SK-N-SH (cell line): ENCODE data around the gene ARHGAP26. TPM values are rescaled to one million over a fixed set of nuclear protein-coding genes. Genes with fewer than 3 reads are reported as not detected.

Source experiments
- CTCF ChIA-PET: fragments of 300-600, 350-600 bp; formaldehyde crosslinking; extraction: SDS; loops from one replicate; lab custom pipeline; 2021; lab: Yijun Ruan, JAX
- POLR2A ChIA-PET: fragments of 350-600 bp; sonication (Branson Sonifier 250); formaldehyde crosslinking; extraction: SDS; loops from one replicate; lab custom pipeline; 2020; ENCODE audit warnings: antibody characterized with exemption, inconsistent platforms; lab: Yijun Ruan, JAX
- DNase-seq: peaks from one replicate; pipeline ENCODE4 v3.0.0; 2012
- H2AFZ ChIP-seq: fragments of 200-600 bp; sonication (generic); 2 replicates; pipeline ENCODE4 v1.8.1; 2016; ENCODE audit warnings: antibody characterized with exemption, mild to moderate bottlenecking, low read depth
- H3F3A ChIP-seq: fragments of 200-600 bp; sonication (generic); replicated peaks from 2 replicates; pipeline ENCODE3; 2016; ENCODE audit warnings: antibody characterized with exemption, mild to moderate bottlenecking; ENCODE audit not compliant: insufficient read depth
- H3K27ac ChIP-seq, 2 experiments: fragments of 200-500 bp in 1 of 2; fragments of 200-600 bp in 1 of 2; sonication (Bioruptor generic) in 1 of 2; sonication (generic), shearing (Covaris generic) in 1 of 2; 2 replicates each; pipeline versions ENCODE4 v1.5.1 to v1.6.1; 2014 to 2016; ENCODE audit warnings: low read depth in 2 of 2, inconsistent platforms in 1 of 2, low read length in 1 of 2, mild to moderate bottlenecking in 1 of 2, mixed read lengths in 1 of 2
- H3K27me3 ChIP-seq: fragments of 200-600 bp; sonication (generic), shearing (Covaris generic); 2 replicates; pipeline ENCODE4 v1.6.1; 2016; ENCODE audit warnings: mixed run types; ENCODE audit not compliant: insufficient read depth
- H3K36me3 ChIP-seq, 2 experiments: fragments of 200-500 bp in 1 of 2; fragments of 200-600 bp in 1 of 2; sonication (Bioruptor generic) in 1 of 2; sonication (generic) in 1 of 2; replicated peaks in 1 of 2; 2 replicates each; pipeline versions ENCODE3 to v1.5.1; 2014 to 2016; ENCODE audit warnings: low read length in 1 of 2, mild to moderate bottlenecking in 1 of 2; ENCODE audit not compliant: insufficient read depth in 2 of 2, control insufficient read depth in 1 of 2
- H3K4me1 ChIP-seq, 2 experiments: fragments of 200-500 bp in 1 of 2; fragments of 200-600 bp in 1 of 2; sonication (Bioruptor generic) in 1 of 2; sonication (generic), shearing (Covaris generic) in 1 of 2; 2 replicates each; pipeline versions ENCODE4 v1.5.1 to v1.6.1; 2014 to 2016; ENCODE audit warnings: low read depth in 1 of 2, low read length in 1 of 2, mixed run types in 1 of 2; ENCODE audit not compliant: insufficient read depth in 2 of 2, control insufficient read depth in 1 of 2
- H3K4me2 ChIP-seq: fragments of 200-600 bp; sonication (generic), shearing (Covaris generic); 2 replicates; pipeline ENCODE4 v1.6.1; 2017; ENCODE audit warnings: mixed run types
- H3K4me3 ChIP-seq, 2 experiments: fragments of 200-500 bp in 1 of 2; fragments of 200-600 bp in 1 of 2; sonication (Bioruptor generic) in 1 of 2; sonication (generic), shearing (Covaris generic) in 1 of 2; 2 replicates each; pipeline versions ENCODE4 v1.5.1 to v1.8.1; 2014 to 2016; ENCODE audit warnings: low read depth in 2 of 2, inconsistent platforms in 1 of 2, low read length in 1 of 2, mild to moderate bottlenecking in 1 of 2, mixed read lengths in 1 of 2, moderate library complexity in 1 of 2
- H3K79me2 ChIP-seq: fragments of 200-600 bp; sonication (generic); 2 replicates; pipeline ENCODE4 v1.8.1; 2017; ENCODE audit warnings: mild to moderate bottlenecking; ENCODE audit not compliant: insufficient read depth
- H3K9ac ChIP-seq: fragments of 200-600 bp; sonication (generic); 2 replicates; pipeline ENCODE4 v1.6.1; 2017; ENCODE audit warnings: mixed run types
- H3K9me2 ChIP-seq: fragments of 200-600 bp; sonication (generic); 2 replicates; pipeline ENCODE4 v1.6.1; 2017; ENCODE audit warnings: mixed run types
- H3K9me3 ChIP-seq: fragments of 200-600 bp; sonication (generic); 2 replicates; pipeline ENCODE4 v1.6.1; 2017; ENCODE audit warnings: mixed run types, mild to moderate bottlenecking, moderate library complexity
- H4K20me1 ChIP-seq: fragments of 200-600 bp; sonication (generic); 2 replicates; pipeline ENCODE4 v1.6.1; 2017; ENCODE audit warnings: mild to moderate bottlenecking, mixed run types; ENCODE audit not compliant: insufficient read depth
- GABPA ChIP-seq: IDR thresholded peaks from 2 replicates; pipeline ENCODE4 v1.4.0; 2012; ENCODE audit warnings: low read depth, mild to moderate bottlenecking
- GATA2 ChIP-seq: sonication (generic); formaldehyde crosslinking; IDR thresholded peaks from 2 replicates; pipeline ENCODE4 v1.5.0; 2020; ENCODE audit warnings: mild to moderate bottlenecking, missing genetic modification reagents
- NRF1 ChIP-seq: IDR thresholded peaks from 2 replicates; pipeline ENCODE4 v1.6.1; 2012; ENCODE audit warnings: low read depth, mild to moderate bottlenecking, low read length
- RAD21 ChIP-seq: IDR thresholded peaks from 2 replicates; pipeline ENCODE4 v1.6.1; 2012; ENCODE audit warnings: mild to moderate bottlenecking, low read length
- RFX5 ChIP-seq: IDR thresholded peaks from 2 replicates; pipeline ENCODE4 v1.6.1; 2012; ENCODE audit warnings: mild to moderate bottlenecking, improper control_type of control experiment, low read length
- TAF1 ChIP-seq: IDR thresholded peaks from 2 replicates; pipeline ENCODE4 v1.6.1; 2012; ENCODE audit warnings: low read depth, mild to moderate bottlenecking, low read length, moderate library complexity, borderline replicate concordance
- TCF12 ChIP-seq: IDR thresholded peaks from 2 replicates; pipeline ENCODE4 v1.4.0; 2012
- USF2 ChIP-seq: fragments of 150-350 bp; IDR thresholded peaks from 2 replicates; pipeline ENCODE4 v1.6.1; 2017; ENCODE audit warnings: antibody characterized with exemption, low read length, low read depth, borderline replicate concordance
- WGBS: methylation state at CpG from one replicate; pipeline ENCODE4 v1.1.6; 2017; ENCODE audit warnings: low lambda C conversion rate; 5-methylcytosine and 5-hydroxymethylcytosine counted together
- polyA plus RNA-seq, 3 experiments: library from polyadenylated mRNA; depleted of rRNA; stranded (reverse); fragments of >200 nt; gene quantifications; 2 replicates each; pipeline ENCODE4 v1.2.3, GENCODE V29; 2012
- TF ChIP-seq, protein P1 (sequence below): fragments of 150-350 bp; IDR thresholded peaks from 2 replicates; pipeline ENCODE4 v1.6.1; 2016; ENCODE audit warnings: mild to moderate bottlenecking, low read depth, low read length
- TF ChIP-seq, protein P2 (sequence below): IDR thresholded peaks from 2 replicates; pipeline ENCODE4; 2012

The ARHGAP26 gene
- polyA plus RNA-seq, 1 of the 3 experiments (the other 2 are of a cell fraction) = 6.1 TPM

DNA sequence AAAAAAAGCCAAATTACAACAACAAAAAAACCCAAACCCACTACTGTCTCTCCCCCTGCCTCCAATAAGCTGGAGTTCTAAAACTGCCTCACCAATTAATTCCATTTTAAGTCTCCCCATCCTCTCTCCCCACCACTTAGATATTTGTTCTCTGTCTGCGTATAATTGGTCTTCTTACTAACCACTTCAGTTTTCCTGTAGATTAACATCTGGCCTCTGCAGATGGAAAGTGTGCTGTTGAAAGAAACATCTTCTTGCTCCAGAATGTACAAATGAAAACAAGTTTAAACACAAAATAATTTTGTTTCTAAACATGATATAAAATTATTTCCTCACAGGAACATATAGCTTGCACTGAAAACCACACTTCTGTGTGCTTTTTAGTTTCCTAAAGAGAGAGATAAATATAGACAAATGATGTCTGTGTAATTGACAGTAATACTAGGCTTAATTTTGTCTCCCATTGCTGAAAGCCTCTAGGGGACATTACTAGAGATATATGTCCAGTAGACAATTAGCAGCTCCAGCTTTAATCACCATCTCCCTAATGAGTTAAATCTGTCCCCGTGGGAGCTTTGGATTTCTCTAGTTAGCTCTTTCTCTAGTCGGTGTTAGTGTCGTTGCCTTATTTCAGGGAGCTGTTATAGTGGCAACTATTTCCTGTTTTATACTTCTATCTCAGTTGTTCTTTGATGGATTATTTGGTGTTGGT lies 164.0 kb downstream of the ARHGAP26 start:
- no peak overlapping the region for H2AFZ ChIP-seq
- WGBS = 78% methylated on average over 4 of the region's 4 CpGs
- H3K9me3 ChIP-seq = no peaks in the 10 kb centered on the region
- DNase-seq = peak; percentile 32
- H3K4me2 ChIP-seq = no peak overlapping the region
- H3K79me2 ChIP-seq = no peaks in the 10 kb centered on the region
- peaks cover 0 to 28% of the 10 kb centered on the region in 2 experiments for H3K36me3 ChIP-seq
- ChIA-PET POLR2A (interaction anchor here (1.7 kb wide), 1 partner anchor 13 kb away, joined by 3 read pairs; no protein-coding TSS in a partner anchor), CTCF (interaction anchor here (1.2 to 4.8 kb wide), 3 partner anchors 13 to 221 kb away, joined by 3 to 20 read pairs (median 4); no protein-coding TSS in a partner anchor)
- no peaks in the 10 kb centered on the region for H4K20me1 ChIP-seq
- no peak overlapping the region for H3K9ac ChIP-seq
- H3K27ac ChIP-seq = peak overlapping the region in 1 of 2 experiments; percentile 44; a peak in 2 of 4 replicates
- peaks cover 3% of the 10 kb centered on the region for H3F3A ChIP-seq
- H3K27me3 ChIP-seq = no peaks in the 10 kb centered on the region
- H3K4me1 ChIP-seq = peaks cover 8 to 28% of the 10 kb centered on the region in 2 experiments
- no peaks in the 10 kb centered on the region for H3K9me2 ChIP-seq
- H3K4me3 ChIP-seq = no peak overlapping the region
- TF ChIP-seq GABPA (no peak), GATA2 (peak; percentile 33; the same call in 1 of the 2 replicates), TAF1 (no peak), NRF1 (no peak)
- TF ChIP-seq, protein P1, sequence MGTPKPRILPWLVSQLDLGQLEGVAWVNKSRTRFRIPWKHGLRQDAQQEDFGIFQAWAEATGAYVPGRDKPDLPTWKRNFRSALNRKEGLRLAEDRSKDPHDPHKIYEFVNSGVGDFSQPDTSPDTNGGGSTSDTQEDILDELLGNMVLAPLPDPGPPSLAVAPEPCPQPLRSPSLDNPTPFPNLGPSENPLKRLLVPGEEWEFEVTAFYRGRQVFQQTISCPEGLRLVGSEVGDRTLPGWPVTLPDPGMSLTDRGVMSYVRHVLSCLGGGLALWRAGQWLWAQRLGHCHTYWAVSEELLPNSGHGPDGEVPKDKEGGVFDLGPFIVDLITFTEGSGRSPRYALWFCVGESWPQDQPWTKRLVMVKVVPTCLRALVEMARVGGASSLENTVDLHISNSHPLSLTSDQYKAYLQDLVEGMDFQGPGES = no peak
- TF ChIP-seq, protein P2, sequence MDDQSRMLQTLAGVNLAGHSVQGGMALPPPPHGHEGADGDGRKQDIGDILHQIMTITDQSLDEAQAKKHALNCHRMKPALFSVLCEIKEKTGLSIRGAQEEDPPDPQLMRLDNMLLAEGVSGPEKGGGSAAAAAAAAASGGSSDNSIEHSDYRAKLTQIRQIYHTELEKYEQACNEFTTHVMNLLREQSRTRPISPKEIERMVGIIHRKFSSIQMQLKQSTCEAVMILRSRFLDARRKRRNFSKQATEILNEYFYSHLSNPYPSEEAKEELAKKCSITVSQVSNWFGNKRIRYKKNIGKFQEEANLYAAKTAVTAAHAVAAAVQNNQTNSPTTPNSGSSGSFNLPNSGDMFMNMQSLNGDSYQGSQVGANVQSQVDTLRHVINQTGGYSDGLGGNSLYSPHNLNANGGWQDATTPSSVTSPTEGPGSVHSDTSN = no peak

DNA sequence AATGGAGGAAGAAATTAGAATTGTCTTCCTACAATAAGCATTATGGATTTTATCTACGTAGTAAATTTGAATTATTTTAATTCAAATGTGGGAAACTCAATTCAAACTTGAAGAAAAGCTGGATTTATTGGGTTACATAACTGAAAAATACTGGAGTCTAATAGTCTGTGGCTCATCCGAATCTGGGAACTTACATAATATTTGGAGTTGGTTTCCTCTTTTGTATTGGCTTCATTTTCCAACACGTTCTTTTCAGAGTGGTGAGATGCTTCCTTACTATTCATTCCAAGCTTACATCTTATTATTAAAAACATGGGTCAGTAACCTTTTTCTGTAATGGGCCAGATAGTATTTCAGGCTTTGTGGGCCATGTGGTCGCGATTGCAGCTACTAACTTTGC lies 164.8 kb downstream of the ARHGAP26 start:
- Histone ChIP-seq H3K27ac (no peak overlapping the region), H3K9ac (no peak overlapping the region), H3K4me3 (no peak overlapping the region), H3K4me1 (peaks cover 8 to 28% of the 10 kb centered on the region in 2 experiments), H2AFZ (no peak overlapping the region), H3F3A (peaks cover 3% of the 10 kb centered on the region), H3K9me3 (no peaks in the 10 kb centered on the region), H3K4me2 (no peak overlapping the region), H4K20me1 (no peaks in the 10 kb centered on the region), H3K27me3 (no peaks in the 10 kb centered on the region), H3K36me3 (peaks cover 0 to 27% of the 10 kb centered on the region in 2 experiments), H3K79me2 (no peaks in the 10 kb centered on the region), H3K9me2 (no peaks in the 10 kb centered on the region)
- no peak for DNase-seq
- TF ChIP-seq RAD21 = no peak
- ChIA-PET CTCF (interaction anchor here (1.2 to 4.8 kb wide), 3 partner anchors 11 to 218 kb away, joined by 3 to 20 read pairs (median 4); no protein-coding TSS in a partner anchor), POLR2A (interaction anchor here (1.7 kb wide), 1 partner anchor 14 kb away, joined by 3 read pairs; no protein-coding TSS in a partner anchor)
- 95% methylated on average over 5 of the region's 5 CpGs for WGBS

DNA sequence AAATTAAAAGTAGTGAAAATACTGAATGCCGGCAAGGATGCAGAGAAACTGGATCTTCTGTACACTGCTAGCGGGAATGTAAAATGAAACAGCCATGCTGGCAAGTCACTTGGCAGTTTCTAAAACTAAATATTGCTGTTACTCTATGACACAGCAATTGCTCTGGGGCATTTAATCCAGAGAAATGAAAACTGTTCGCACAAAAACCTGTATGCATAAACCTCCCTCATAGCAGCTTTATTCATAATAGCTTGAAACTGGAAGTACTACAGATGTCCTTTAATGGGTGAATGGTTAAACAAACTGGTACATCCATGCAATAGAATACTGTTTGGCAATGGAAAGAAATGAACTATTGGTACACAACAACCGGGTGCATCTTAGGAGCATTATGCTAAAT lies 167.2 kb downstream of the ARHGAP26 start:
- ChIA-PET POLR2A (no interaction called here), CTCF (no interaction called here)
- H3K9ac ChIP-seq = no peak overlapping the region
- TF ChIP-seq TCF12 (no peak), USF2 (no peak), RFX5 (no peak)
- H3K27ac ChIP-seq = peak overlapping the region in 1 of 2 experiments; percentile 47; a peak in 1 of 4 replicates
- WGBS = 94% methylated on average over 4 of the region's 4 CpGs
- H3K36me3 ChIP-seq = peaks cover 0 to 18% of the 10 kb centered on the region in 2 experiments
- no peak overlapping the region for H3K4me2 ChIP-seq
- no peaks in the 10 kb centered on the region for H3K79me2 ChIP-seq
- H3K9me3 ChIP-seq = no peaks in the 10 kb centered on the region
- H3F3A ChIP-seq = peaks cover 3% of the 10 kb centered on the region
- no peak overlapping the region for H3K4me3 ChIP-seq
- no peak overlapping the region for H2AFZ ChIP-seq
- DNase-seq = no peak
- H3K4me1 ChIP-seq = peaks cover 8 to 28% of the 10 kb centered on the region in 2 experiments
- H4K20me1 ChIP-seq = no peaks in the 10 kb centered on the region
- H3K9me2 ChIP-seq = no peaks in the 10 kb centered on the region
- H3K27me3 ChIP-seq = no peaks in the 10 kb centered on the region
